ENCODE data around the gene PCSK2. TPM values are rescaled to one million over a fixed set of nuclear protein-coding genes. Genes with fewer than 3 reads are reported as not detected.

Gene PCSK2
- total RNA-seq, 1 donor from 2014 or later = 2.2 TPM

DNA sequence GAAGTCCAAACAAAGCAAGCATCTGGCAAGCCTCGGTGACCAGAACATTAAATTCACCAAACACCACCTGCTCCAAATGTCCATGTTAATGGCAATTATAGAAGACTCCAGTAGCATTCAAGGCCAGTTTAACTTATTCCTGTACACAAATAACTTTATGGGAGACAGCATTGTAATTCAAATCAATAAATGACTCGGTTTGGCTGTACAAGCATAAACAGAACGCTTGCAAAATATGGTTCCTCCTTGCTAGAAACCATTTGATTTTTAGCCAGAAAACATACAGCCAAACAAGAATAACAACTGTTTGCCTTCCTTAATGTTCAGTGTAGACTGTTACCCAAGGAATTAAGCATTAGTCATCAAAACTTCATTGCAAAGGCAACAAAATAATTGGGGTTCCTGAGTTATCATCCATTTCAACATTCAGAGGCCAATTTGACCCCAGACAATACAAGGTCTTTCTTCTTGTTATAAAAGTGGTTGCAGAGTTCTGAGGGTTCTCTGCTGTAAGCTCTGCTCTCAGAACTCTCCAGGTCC, 179.3 kb downstream of the PCSK2 start:
- DNase-seq = no peak

DNA sequence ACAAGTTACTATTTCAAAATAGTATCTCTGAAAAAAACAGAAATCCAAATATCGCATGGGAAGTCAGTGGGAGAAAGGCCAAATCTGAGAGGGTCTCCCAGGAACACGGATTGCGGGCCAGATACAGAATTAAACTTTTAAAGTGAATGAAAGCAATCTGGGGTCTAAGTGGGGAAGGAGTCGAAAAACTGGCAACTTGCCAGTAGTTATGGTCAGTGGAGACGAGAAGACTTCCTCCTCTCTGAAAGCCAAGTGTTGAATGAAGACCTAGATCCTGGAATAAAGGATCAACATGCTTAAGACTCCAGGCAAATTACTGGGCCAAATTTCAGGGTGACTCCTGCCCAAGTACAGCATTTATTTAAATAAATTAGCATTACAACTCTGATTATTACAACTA, 180.7 kb downstream of the PCSK2 start:
- no peak for DNase-seq

DNA sequence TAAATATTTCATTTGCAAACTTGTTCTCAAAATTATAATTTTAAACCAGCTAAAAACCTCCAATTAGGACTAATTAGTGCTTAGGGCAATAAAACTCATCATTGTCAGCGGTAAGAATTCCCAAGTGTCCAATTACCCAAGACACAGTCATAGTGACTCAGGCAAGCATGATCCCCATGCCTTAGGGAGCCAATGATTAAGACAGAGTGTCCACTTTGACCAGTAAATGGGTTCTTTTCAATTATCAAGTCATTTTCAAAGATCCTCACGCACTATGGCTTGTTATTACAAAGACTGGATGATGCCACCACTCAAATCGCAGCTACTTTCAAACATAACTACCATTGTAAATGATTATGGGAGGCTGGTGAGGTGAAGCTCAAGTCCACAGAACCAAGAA, 190.4 kb downstream of the PCSK2 start:
- DNase-seq = no peak

DNA sequence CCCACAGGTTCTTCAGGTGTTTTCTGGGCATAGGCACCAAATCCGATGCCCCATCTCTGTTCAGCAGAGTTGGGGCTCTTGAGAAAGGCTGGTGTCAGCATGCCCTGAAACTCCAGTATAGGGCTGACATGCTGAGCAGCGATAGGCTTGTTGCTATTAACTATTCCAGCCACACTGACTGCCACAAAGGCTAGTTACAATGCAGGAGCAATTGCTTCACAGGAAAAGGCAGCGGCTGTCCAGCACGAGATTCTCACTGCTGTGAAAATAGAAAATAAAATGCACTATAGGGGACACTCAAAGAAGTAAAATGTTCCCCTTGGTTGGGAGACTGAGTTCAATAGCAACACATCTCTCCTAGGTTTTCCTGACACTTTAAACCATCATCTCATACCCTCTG, 191.9 kb downstream of the PCSK2 start:
- no peak for DNase-seq

DNA sequence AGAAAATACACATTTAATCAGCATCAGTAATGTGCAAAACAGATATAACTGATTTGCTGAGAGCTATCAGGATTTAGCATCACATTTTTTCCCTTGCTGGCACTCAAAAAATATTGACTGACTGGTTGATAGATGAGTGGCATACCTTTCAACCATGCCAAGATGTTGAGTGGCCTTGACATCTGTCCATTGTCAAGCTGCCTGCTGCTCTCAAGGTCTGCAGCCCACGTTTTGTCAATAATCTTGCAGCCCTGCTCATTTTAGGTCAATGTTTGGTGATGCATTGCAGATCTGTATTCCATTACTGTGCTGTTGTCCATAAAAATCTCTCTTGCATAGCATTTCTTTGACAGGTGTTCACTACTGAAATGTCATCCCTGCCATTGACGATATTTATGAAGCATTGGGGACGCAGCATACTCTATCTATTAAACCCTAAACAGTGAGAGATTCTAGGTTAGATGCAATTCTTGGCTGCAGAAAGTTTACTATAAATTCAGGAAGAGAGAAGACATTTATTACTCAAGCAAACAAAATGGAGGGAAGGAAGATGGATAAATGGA, 192.7 kb downstream of the PCSK2 start:
- DNase-seq = no peak

DNA sequence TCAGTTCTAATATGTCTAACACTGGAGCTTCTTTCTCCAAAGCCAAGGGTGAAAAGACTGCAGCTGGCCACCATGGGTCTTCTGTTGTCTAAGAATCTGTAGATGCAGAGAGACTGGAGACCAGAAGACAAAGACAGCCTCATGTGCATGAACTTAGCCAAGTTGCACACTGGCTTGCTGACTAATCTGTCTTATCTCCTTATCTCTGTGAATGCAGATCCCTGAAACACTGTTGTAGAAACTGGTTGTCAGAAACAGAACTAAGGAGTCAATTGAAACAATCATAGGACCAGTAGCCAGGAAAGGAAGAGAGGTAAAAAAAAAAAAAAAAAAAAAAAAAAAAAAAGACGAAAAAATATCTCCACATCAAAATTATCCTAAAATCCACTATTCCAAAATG, 194.7 kb downstream of the PCSK2 start:
- no peak for DNase-seq

DNA sequence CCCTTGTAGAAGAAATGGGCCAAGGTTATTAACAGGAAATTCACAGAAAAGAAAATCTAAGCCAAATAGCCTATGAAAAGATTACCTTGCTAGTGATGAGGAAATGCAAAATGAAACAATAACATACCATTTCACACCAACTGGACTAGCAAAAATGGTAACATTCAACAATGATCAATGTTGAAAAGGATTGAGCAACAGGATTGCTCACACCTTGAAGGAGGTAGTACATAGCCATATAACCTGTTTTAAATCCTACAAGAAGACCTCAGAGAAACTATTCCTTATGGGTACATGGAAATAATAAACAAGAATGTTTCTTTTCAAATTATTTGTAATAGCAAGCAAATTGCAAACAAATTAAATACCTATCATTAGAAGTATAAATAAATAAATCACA, 196.9 kb downstream of the PCSK2 start:
- DNase-seq = no peak

DNA sequence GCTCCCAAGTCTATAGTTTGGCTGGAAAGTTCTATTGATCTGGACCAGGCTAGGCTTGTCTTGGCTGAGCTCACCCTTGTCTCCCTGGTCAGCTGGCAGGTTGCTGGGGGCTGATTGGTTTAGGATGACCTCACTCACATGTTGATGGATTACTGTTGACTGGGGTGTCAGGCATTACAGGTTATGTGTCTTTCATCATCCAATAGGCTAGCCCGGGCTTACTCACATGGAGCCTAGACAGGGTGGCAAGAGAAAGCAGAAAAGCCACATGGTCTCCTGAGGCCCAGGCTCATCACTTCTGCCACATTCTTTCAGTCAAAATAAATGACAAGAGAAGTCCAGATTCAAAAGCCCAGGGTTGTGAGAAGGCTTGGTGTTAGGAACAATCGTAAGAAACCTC, 200.8 kb downstream of the PCSK2 start:
- no peak for DNase-seq

DNA sequence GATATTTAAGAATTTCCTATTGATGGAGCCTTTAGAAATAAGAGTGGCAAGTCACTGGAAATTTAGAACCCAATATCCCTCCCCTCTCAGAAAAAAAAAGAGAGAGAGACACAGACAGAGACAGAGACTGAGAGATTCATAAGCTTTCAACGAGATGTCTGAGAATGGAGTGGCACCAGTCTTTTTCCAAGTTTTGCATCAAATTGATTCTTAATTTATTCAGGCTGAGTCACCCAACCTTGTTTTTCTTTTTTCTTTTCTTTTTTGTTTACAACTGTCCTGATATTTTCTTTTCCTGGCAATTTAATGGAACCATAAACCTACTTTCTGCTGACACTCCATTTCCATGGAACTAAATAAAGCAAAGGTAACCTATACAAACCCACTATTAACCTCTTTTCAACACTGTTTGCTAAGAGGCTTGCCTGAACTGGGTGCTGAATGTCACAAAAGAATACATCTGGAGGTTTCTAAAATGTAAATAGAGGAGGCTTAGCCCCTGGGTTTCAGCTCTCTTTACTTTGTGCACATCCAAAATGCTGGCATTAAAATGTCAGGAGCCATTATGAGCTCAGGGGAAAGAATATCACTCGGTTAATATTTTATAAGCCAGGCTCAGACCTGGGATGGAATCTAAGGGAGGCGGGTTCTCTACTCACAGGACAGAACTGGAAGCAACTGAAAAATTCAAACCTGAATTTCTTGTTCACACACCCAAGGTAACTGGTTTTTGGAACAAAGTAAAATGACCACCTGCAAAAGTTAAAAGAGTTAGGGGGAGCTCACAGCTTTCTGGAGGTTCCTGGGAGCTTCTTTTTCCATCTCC, 203.5 kb downstream of the PCSK2 start:
- DNase-seq = no peak

DNA sequence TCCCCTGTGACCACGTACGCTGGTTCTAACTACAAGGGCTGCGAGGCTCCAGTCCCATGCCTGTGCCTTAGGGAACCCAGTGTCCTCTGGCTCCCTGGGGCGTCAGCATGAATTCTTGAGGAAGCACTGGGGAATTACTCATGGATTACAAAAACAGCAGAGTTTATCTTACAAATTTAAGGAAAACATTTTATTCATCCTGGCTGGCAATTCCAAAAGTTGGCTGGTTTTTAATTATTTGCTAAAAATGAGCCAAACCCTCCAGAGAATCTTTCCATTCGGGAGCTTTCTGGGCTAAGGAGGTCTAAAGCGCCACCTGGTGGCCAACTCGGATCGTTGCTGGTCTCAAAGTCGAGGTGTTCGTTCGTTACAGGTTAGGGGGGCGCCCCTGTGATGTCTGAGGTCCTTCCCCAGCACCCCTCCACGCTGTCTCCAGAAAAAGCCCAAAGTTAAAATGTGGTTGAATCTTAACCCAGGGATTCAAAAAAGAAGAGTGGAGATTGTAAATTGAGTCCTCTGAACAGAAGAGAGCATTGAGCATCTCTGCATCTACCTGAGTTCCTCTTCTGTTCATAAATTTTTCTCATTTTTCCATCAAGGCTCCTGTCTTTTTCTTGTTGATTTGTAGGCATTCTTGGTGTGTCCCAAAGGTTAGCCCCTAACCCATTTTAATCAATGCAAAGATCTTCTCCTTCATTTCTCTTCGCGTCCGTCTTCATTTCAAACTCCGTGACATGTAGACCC, 205.0 kb downstream of the PCSK2 start:
- DNase-seq = no peak

DNA sequence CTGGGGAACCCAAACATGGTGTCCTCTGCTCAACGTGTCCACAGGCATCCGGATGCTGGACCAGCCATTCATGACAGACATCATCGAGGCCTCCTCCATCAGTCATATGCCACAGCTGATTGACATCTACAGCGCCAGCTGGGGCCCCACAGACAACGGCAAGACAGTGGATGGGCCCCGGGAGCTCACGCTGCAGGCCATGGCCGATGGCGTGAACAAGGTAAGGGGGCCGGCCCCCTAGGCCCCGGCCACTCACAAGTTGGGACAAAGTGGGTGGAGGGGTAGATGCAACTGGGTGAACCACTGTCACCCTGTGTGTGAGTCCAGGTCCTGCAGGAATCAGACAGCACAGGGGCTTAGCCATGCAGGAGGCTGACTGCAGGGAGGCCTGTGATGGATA, 209.8 kb downstream of the PCSK2 start:
- no peak for DNase-seq

DNA sequence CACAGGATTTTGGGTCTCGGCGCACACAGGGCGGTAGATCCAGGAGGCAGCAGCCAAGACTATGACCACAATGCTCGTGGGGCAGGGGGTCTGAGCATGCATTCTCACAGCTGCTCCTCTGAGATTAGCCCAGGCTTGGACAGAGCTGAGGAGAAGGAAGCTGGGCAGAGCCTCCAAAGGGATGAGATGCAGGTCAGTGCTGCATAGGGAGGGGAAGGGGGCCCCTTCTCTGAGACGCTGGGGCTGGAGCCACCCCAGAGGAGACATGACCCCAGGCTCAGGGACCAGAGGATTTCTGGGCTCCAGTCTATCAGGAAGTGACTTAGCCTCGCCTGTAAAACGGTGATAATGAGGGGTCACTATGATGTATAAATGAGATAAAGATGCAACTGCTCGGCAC, 210.4 kb downstream of the PCSK2 start:
- no peak for DNase-seq

DNA sequence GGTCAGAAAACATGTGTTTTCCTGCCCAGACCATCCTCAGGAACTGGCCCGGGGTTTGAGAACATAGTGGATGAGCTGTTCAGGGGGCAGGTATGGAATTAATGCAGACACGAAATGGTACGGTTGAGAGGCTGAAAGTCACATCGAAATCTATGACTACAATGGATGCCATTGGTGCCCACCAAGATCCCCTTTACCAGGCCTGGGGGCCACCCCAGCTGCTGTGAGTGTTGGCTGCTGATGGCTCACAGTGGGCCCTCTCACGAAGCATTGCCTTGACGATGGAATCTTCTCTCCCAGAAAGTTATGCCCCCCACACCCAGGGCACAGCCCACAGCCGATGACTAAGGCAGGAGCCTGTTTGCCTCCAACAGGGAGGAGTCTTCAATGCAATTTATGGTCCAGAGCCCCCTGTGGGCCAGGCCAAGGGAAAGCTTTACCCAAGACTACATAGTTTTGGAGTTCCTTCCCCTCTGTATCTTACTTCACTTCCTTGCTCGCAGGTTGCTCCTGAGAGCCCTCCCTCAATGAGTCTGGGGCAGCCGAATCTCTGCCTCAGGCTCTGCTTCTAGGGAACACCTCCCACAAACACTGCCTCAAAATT, 211.7 kb downstream of the PCSK2 start:
- DNase-seq = no peak

DNA sequence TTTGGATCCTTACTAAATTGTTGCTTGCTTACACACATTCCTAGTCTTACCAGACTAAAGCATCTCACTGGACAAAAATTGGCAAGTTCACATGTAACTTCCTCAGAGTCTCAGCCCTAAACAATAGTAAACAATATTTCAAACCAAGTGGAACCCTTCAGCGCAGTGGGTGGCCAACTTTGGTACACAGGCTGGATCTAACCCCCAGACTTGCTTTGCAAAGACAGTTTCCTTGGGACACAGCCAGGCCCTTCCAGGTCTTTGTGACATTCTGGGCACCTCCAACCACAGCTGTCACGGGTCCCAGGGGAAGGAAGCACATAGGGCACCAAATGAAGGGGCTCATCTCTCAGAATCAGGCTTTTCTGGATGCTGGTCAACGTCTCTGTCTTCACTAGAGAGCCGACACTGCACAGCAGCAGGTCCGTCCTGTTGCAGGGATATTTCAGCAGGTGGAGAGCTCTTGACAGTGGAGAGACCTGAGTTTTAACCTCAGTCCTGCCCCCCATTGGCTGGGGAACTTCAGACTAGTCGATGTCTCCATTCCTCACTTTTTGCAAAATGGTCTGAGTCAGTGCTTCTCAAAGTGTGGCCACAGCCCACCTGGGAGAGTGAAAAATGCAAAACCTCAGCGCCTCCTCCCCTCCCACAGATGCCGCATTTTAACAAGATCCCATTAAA, 212.9 kb downstream of the PCSK2 start:
- no peak for DNase-seq

DNA sequence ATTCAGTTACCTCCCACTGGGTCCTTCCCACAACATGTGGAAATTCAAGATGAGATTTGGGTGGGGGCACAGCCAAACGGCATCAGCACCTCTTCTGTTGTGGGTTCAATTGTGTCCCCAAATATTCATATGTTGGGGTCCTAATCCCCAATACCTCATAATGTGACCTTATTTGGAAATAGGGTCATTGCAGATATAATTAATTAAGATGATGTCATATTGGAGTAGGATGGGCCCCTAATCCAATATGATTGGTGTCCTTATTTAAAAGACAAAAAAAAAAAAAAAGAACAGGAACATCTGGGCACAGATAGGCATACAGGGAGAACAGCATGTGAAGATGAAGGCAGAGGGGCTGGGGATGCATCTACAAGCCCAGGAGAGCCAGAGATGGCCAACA, 214.9 kb downstream of the PCSK2 start:
- DNase-seq = no peak

DNA sequence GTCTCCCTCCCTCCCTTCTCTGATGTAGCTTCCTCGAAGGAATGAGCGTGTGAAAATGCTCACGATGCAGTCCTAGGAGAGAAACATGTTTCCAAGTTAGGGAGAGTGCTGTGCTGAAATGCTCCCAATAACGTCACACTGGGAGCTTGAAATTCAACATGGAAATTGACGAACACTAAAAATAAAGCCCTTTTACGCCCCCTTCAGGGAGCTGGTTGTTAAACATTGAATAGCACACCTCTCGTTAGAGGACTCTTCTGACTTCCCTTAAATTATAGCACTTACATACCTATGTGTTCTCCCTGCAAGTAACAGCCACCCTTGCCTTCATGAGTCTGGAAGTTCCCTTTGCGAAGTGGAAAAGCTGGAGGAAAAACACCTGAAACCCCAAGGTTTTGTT, 215.7 kb downstream of the PCSK2 start:
- DNase-seq = no peak

DNA sequence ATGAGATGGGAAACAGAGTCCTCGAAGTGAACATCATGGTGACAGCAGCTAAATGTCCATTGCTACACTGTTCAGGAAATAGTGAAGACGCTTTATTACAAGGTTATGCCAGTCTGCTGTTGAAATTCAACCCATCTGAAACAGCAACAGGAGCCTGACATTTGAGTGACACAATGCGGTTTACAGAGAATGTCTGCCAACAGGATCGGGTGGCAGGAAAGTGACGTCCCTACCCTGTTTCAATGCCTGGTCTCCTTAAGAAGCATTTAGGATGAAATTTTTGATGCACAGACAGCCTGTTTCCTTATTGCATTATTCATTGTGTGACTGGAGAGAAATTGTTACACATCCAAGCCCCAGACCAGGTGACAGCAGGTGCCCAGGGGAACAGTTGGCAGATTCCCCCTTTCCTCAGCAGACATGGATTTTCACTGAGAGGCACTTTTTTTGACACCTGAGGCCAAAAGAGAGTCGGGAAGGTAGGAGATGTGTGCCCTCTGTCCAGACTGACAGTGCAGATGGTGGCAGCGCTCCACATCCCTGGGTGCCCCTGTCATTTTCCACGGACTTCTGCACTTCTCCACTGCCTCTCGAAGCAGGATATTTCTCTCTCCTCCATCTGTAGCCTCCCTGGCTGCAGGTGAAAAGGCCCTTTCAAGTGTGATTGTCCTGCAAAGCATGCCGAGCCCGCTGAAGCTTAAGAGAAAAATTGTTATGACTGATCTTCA, 216.5 kb downstream of the PCSK2 start:
- DNase-seq = no peak

DNA sequence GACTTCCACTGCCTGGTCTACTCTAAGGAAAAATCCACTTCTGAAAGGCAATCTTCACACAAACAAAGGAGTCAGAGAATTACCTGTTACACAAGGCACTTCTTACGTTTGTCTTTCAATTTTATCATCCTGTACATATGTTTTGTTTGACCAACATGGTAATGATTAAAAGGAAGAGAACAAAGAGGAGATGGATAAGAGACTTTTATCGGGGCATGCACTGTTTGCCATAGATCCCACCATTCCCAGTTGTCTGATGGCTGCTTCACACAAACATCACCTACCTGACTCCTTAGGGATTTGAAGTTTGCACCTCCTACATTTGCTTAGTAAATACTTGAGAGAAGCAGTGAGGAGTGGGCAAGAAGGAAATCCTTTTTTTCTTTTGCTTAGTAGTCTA, 217.3 kb downstream of the PCSK2 start:
- no peak for DNase-seq

DNA sequence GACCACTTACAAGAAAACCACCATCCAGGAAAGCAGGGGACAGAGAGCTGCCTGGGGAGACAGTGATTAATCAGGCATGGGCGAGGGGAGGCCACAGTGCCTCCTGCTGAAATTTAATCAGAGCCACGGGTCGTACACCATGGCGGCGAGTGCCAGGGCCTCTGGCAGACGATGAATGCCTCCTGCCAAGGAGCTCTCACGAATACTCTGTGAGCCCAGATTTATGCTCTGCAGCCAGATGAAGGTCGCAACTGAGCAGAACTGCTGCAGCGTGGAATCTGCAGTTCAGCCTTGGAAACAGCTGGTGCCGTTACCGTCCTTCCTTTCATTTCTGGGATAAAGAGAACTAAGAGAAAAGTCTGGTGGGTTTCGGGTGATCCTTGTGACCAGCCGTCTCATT, 218.7 kb downstream of the PCSK2 start:
- no peak for DNase-seq

DNA sequence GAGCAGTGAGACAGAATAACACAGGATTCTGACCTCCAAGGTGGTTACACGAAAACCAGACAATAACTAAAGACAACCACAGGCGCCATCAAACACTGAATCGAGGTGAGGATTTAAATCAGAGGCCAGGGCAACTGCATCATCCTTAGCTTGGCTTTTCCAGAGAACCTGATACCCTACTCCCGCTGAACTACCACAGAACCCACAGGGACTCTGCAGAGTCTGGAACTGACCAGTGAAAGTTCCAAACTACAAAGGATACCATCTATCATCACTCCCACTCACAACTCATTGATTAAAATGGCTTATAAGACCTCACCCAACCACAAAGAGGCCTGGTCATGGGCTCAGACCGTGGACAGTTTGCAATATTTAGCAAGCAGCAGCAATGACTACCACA, 219.3 kb downstream of the PCSK2 start:
- DNase-seq = no peak

DNA sequence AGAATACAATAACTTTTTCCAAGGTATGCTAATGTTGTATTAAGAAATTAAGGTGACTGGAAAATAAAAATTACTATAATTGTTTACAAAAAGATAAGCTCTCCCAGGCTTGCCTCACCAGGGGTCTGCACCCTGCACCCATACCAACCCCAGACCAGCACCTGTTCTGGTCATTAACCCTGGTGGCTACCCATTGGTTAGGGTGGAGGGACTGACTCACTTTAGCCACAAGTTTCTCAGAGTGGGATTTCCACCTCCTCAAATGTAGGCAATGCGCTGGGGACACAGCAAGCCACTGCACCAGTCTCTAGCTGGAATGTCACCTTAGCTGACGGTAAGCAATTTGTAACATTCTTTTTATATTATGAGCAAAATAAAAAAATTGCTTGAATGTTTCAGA, 221.2 kb downstream of the PCSK2 start:
- no peak for DNase-seq

DNA sequence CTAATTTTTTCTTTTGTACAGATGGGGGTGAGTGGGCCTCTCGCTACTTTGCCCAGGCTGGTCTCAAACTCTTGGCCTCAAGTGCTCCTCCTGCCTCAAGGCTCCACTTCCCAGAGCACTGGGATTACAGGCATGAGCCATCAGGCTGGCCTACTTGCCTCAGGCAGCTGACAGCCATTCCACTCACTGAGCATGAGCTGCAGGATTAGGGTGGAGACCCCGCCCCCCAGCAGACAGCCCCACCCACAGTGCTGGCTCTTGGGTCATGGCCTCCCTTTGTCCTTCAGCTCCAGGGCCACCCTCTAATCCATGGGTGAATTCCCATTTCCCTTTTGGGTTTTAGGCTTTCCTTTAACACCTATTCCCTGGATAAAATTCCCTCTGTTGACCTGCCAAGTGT, 222.2 kb downstream of the PCSK2 start:
- no peak for DNase-seq
